HK-2 (cell line): ENCODE data around the gene FAM210B.
"Not testable (repeated sequence)": the region's sequence is repeated elsewhere in the genome, so short reads cannot be mapped to it uniquely, and the experiment has no call there.

Experiments
- DNase-seq: peaks from one replicate; pipeline ENCODE4 v3.0.0-alpha.2; 2018; ENCODE audit not compliant: unreplicated experiment

The FAM210B gene

DNA sequence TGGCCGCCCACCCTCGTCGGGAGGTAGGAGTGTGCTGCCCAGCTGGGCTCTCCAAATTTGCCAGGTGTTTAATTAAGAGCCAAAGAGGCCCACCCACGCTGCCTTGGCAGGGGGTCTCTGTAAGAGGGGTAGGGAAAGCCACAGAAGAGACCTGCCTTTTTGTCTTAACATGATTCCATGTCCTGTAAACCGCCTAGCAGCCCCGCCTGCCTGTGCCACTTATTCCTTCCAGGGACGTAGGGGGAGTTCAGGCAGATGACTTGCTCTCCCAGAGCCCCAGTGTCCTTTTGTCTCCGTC is 2.1 kb downstream of the FAM210B start:
- no peak for DNase-seq

DNA sequence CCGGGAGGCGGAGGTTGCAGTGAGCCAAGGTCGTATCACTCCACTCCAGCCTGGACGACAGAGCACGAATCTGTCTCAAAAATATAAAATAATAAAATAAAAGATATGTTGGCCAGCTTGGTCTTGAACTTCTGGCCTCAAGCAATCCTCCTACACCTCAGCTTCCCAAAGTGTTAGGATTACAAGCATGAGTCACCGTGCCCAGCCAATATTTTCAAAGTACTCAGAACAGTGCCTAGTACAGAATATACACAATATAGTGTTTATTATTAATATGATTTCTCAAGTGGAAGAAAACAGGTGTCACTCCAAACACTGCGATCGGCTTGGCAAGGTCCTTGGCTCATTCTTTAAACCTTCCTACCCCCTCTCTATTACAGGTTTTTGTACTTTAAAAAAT is 3.1 kb downstream of the FAM210B start:
- no peak for DNase-seq

DNA sequence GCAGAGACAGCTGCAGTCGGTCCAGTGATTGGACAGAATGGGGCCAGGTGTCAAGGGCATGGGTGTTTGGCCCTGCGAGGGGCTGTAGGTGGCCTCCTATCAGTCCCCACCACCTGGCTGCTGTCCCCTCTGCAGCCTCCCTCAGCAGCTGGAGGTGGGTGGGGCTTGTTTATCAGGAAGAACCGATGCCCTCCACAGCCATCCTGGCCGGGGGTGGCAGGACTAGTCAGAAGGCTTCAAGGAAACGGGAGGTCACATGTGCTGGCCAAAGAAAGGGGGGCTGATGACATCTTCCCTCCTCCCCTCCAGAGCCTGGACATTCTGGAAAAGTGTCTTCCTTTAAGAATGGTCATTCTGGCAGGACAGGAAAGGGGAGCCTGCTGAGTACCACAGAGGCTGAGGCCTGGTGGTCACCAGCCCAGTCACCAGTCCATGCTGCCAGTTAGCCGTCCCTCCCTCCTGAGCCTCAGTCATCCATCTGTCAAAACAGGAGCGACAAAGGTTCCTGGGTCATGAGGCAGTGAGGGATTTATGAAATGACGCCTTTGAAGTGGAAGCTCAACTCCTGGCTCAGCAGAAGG is 4.1 kb downstream of the FAM210B start:
- no peak for DNase-seq

DNA sequence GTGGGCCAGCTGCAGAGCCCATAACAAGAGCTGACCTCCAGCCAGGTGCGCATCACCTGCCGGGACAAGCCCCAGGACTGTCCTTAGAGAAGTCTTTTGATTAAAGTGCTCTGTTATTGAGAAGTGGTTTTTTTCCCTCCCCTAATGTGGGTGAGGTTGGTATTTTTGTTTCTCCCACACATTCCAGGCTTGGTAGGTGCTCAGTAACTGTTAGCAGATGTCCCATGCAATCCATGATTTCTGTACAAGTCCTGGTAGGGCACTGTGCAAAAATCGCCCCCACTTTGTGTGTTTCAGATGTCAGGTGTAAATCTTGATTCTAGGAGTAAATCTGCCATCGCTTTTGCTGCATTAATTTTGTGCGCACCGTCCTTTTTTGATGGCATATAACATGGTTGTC is 4.7 kb downstream of the FAM210B start:
- no peak for DNase-seq

DNA sequence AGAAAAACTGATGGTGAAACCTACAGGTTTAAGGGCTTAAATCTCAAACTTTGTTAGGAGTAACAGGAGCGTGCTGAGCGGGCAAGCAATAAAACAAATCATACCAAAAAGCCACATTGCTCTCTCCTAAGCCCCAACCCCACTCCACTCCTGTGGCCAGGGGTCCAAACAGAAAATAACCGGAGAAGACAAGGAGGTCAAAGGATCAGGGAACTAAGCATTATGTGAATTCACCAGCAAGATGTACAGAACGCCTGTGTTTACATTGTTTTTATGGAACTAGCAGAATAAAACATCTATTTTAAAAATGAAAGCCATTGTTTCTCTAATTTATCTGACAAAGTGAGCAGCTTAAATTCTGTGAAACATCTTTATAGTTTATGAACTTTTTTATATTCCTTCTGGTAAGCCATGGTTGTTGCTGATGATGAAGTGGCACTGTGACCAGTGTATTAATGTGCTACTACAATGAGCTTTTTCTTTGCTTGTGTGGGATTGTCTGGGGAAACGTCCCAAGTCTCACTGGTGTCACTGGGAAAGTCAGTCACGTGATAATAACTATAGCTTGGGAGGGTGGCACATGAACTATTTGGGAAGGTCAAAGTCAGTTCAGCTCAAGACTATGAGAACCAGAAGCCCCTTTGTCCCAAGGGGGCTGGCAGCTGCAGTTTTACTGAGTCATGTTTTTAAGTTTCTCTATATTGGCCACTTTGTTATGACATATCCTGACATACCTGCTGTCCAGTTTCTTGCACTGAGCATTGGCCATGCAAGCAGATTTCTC is 9.8 kb downstream of the FAM210B start:
- no peak for DNase-seq

DNA sequence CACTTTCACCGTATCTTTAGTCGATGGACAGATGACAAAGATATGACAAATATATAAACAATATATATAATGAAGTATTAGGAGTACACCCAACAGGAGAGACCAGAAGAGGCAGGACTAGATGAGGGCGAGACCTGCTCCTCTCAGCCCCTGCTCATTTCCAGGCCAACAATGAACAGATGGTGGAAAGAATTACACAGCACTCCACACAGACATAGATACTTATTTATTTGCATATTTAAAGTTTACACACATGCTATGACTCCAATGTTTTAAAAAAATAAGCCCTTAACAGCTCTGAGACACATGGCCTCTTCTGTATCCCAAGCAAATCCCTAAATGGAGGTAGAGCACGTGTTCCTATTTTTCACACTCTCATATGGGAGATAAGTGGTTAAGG is 10.4 kb downstream of the FAM210B start:
- DNase-seq = no peak

DNA sequence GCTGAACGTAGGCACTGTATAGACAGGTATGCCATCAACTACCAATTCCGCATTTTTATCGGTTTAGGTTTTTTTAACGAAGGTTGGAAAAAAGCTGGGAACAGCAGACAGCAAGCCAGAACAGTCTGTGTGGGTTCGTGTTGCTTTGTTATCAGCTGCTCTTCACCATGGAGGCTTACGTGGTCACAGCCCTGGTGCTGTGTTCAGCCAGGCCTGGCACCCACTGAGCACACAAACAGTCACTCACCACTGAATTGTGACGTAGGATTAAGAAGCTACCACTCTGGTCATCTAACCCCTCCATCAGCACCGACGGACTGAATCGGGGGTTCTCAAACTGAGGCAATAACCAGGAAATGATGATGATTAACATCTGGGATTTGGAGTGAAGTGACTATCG is 13.2 kb downstream of the FAM210B start:
- no peak for DNase-seq

DNA sequence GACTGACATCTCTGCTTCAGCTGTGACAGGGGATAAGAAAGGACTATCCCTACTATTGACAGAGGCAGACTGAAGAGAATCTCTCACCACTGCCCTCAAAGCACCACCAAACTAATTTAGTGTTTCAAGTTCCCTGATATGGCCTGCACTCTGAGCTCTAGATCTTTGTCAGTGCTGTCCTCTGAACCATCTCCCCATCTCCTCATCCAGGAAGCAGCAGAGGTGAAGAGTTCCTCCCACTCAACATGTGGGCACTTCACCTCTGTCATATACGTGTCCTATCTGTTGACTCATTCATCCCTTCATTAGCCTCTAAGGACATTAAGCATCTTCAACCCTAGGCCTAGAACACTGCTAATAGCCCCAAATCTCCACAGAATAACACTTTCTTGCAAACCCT is 14.1 kb downstream of the FAM210B start:
- no peak for DNase-seq

DNA sequence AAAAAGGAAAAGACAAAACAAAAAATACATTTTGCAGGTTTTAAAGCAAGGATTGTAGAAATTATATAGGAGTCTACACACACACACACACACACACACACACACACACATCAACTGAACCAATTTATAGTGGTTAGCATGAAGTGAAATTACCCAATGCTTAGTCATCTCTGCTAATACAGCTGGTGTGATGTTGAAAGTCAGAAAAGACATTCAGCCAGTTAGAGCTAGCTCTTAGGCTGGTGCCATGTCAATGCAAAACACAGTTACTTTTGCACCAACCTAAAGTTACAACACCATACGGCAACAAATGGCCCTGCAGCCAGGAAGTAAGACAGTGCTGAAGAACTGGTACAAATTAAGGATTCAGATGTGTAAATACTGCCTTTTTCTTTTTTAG is 15.2 kb downstream of the FAM210B start:
- DNase-seq = peak; percentile 38

DNA sequence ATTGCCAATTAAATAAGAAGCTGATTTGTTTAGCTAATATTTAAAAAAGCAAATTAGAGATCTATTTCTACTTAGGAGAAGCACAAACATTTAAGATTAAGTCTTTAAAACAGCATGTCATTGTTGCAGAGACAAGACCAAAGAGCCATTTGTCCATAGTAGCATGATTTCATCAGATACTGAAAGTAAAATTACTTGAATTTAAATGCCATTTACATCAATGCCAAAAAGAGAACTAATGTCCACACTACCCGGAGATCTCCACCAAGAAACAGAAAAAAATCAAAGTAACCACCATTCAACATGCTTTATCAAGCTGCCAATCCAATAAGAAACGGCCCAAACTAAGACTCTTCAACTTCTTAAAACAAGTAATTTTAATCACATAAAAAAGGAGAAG is 17.6 kb downstream of the FAM210B start:
- DNase-seq = no peak

DNA sequence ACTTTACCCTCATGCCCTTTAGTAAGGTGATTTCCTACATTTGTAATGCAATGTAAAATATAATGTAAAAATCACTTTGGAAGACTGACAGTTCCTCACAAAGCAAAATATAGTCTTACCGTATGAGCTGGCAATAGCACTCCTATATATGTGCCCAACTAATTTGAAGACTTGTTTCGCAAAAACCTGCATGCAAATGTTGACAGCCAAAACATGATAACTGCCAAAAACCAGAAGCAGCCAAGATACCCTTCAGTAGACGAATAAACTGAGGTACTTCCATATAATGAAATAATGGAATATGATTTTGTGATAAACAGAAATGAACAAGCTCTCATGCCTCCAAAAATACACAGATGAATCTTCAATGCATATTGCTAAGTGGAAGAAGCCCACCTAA is 19.6 kb downstream of the FAM210B start:
- no peak for DNase-seq

DNA sequence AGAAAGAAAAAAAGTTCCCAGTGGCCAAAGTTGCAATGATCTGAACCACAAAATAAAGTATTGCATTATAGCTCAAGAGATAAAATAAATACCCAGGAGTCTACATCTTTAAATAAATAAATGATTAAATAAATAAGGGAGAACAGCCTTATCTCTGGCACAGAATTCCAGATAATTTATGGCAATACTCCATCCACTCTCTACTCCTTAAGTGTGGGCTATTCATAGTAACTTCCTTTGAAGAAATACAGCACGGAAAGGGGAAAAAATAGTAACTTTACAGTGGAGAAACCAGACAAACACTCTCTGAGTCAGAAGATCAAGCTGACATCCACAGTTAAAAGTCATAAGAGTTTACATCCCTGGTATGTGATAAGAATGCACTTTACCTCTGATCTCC is 21.6 kb downstream of the FAM210B start:
- no peak for DNase-seq

DNA sequence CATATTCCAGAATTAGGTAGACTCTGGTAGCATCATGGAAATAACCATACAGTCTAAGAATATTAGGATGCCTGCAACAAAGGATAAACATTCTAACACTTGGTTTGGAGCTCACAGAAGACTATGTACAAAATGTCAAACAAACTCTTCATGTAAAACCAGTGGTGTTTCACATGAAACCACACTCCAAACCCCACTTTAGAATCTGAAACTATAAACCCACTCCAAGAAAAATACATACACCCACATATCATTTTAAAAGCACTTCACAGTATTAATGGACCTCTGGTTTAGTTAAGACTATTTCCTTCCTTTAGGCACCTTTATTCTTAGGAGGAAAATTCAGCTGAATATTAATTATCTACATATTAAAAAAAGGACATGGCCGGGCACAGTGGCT is 22.7 kb downstream of the FAM210B start:
- no peak for DNase-seq

DNA sequence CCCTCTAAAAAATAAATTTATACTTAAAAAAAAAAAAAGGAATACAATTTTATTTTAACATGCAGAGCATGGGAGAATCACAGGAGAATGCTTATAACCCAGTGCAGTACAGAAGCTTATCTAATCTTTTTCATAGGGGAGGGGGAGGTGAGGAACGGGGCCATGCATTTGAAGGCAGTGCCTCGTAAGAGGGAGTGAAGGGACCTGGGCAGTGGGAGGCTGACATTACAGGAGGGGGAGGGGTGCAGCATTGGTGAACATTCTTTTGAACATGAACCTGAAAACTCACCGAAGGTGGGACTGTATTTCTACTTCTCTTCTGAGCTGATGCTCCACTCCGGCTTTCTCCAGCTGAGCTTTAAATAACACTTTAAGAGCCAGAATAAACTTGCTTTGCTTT is 23.9 kb downstream of the FAM210B start:
- DNase-seq = no peak

DNA sequence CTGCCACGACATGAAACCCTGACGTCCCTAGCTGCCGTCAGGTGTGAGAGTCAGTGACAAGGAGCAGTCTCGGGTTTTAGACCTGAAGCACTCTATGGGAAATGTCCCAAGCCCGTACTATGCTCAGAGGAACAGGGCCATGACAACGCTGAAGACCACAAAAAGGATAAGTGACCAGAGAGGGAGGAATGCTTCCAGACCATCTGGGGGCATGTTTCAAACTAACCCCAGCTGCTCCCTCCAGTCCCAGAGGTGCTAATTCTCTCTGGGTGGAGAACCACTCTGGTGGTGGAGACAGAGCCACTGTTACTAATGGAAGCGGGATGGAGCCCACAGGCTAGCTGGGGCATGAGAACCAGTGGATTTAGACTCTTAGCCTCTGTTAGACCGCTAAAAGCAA is 24.6 kb downstream of the FAM210B start:
- DNase-seq = no peak

DNA sequence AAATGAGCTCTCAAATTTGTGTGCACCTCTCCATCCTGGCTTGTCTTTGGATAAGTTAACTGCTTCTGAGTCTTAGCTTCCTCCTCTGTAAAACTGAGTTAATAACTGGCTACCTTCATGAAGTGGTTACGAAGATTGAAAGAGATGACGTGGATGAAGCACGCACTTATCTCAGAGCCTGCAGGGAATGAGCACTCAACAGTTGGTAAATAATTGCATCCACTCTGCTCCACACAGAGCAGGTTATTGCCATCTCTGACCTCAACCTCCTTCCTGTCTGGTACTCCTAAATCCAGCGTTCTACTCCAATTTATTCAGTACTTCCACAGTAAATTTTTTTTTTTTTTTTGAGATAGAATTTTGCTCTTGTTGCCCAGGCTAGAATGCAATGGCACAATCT is 26.4 kb downstream of the FAM210B start:
- no peak for DNase-seq

DNA sequence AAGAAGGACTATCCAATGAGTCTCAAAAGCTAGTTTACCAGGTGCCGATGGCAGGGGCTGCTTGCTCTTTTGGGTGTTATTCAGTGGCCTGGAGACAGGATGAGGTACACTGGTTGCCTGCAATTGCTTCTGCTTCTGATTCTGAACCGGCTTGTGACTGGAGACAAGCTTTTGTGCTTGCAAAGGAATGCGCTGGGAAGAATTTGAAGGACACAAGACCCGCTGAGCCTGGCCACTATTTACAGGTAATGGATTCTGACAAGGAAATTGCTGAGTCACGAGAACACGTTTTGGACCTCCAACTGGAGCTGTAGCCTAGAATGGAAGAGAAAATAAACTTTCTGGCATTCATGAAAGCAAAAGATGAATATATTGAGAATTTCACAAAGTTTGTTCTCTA is 27.4 kb downstream of the FAM210B start:
- no peak for DNase-seq

DNA sequence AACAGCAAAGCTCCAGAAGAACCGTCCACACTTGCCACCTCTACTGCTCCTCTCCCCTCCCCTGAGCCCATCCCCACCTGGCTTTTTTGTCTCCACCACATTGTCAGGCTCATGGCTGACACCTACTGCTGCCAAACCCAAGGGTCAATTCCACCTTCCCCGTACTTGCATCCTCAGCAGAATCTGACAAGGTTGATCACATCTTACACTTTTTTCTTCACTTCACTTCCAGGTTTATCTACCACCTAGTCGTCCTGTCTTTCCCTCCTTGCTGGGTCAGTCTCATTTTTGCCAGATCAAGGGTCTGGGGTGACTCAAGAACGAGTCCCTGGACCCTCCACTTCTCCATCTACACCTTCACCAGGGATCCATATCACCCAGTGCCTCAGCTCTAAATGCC is 30.1 kb downstream of the FAM210B start:
- no peak for DNase-seq

DNA sequence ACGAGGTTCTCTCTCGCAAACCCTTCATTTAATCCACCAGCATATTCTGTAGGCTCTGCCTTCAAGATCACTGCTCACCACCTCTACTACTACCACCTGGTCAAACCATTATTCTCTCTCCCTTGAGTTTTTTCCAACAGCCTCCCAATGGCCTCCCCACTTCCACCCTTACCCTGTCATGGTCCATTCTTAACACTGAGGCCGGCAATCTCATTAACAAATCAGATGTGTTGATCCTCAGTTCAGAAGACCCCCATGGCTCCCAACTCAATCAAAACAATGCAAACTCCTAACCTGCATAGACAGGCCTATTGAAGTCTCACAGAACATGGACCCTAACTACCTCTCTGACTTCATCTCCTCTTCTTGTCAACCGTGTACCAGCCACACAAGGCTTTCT is 31.0 kb downstream of the FAM210B start:
- no peak for DNase-seq

DNA sequence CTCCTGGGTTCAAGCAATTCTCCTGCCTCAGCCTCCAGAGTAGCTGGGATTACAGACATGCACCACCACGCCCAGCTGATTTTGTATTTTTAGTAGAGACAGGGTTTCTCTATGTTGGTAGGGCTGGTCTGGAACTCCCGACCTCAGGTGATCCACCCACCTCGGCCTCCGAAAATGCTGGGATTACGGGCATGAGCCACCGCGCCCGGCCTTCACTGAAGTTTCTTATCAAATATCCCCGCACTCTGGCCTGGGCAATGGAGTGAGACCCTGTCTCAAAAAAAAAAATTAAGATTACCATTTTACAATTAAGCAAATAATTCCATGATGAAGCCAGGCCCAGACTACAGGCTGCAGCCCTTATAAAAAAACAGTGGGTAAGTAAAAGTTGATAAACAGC is 31.6 kb downstream of the FAM210B start:
- not testable (repeated sequence) for DNase-seq

DNA sequence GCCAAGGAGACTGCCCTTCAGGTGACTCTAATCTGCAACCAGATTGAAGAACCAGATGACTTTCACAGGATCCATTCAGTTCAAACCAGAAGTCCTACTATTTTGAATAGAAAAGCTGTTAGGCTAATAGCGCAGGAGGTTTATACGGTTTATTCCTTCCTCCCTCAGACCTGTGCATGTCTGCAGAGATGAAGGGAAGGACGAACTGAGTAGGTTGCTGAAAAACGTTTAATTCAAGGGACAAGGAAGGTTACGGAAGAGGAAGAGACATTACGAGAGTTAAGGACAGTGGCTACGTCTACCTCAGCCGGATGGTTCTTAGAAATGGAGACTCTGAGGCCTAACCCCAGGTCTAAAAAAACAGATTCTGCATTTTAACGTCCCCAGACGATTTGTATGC is 32.3 kb downstream of the FAM210B start:
- no peak for DNase-seq

DNA sequence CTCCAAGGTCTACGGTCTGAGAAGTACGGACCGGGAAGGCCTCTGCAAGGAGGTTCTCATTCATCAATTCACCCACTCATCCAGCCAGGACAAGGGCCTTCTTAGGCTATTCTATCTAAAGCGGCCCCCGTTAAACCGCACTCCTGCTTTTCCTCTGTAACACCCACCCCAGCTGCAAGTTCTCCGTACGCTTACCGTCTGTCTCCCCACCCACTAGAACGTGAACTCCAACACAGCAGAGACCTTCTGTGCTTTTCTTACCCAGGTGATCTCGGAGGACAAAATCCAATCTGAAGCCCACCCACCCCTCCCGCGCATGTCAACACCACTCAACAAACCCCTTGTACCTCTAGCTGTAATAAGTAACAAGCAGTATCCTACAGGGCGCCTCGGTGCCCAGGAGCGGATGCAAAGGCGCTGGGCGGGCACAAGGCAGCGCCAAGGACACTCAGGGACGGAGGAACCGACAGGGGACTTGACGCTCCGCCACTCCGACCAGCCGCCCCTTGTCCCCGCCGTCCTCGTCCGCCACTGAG is 32.9 kb downstream of the FAM210B start:
- DNase-seq = no peak

DNA sequence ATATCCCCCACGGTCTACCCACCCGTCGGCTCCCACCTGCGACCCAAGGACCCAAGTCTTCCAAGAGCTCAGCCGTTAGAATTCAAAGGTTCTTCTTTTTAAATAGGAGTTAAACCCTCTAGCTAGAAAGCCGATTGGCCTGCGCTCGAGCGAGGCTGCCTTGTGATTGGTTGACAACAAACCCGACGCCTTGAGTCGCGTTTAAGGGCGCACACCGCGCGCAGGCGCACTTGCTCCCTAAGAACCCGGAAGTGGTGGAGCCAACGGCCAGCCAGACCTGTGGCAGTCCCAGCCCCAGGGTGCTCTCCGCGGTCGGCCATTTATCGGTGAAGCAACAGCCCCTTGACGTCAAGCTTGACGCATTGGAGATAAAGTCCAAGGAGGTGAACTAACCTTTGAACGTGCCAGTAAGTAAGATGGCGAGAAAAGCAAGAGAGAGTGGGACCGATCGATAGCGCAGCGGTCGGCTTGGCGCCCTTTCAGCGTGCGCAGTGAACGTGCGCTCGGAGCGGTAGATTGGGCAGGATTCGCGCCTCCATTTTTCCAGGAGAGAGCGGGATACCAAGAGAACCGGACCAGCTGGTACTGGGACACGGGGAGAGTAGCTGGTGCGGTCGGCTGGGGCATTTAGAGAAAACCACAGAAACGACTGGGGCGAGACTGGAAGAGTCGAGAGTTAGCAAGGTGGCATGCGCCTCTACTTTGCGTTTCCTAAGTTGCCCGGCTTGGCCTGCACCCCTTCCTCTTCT is 33.5 kb downstream of the FAM210B start, which contains the start of the genes AURKA and CSTF1:
Gene AURKA, minus strand, starts transcription at position 84 of the 749 bp plus-strand sequence. CDS start 4,018 bp downstream, outside the sequence.
Gene CSTF1, plus strand, starts transcription at position 514 of the 749 bp plus-strand sequence. CDS start 2,908 bp downstream, outside the sequence.
- DNase-seq = peak; percentile 100
